NCI-H526 (cell line): ENCODE data around the gene COA6.
"Not testable (repeated sequence)": the region's sequence is repeated elsewhere in the genome, so short reads cannot be mapped to it uniquely, and the experiment has no call there.

ENCODE experiments used
- DNase-seq, 2 experiments: peaks; one replicate each; lab custom pipeline; 2025; lab: John Stamatoyannopoulos, UW

Gene COA6

GRCh38 chr1:234369784-234370183 is 3.5 kb upstream of the COA6 start:
- DNase-seq: no peak

GRCh38 chr1:234371414-234371813 is 1.8 kb upstream of the COA6 start:
- no peak for DNase-seq

- no peak for DNase-seq
Measured at GRCh38 chr1:234372011-234372757, 1.1 kb upstream of the COA6 start.

- peak in 1 of 2 experiments; percentile 4 for DNase-seq
Measured at GRCh38 chr1:234373959-234374254, 651 bp downstream of the COA6 start.

- DNase-seq: no peak
Measured at GRCh38 chr1:234375672-234376071, 2.4 kb downstream of the COA6 start.

GRCh38 chr1:234379591-234380109 is 6.4 kb downstream of the COA6 start:
- DNase-seq: not testable (repeated sequence)

GRCh38 chr1:234381699-234382555 is 8.7 kb downstream of the COA6 start:
- DNase-seq: no peak

- no peak for DNase-seq
Measured at GRCh38 chr1:234386122-234386521, 12.9 kb downstream of the COA6 start.

GRCh38 chr1:234388094-234388493 is 14.8 kb downstream of the COA6 start:
- DNase-seq: no peak

GRCh38 chr1:234393190-234393589 is 19.9 kb downstream of the COA6 start:
- no peak for DNase-seq

GRCh38 chr1:234395297-234395696 is 22.0 kb downstream of the COA6 start:
- DNase-seq: no peak

GRCh38 chr1:234396092-234396491 is 22.8 kb downstream of the COA6 start:
- no peak for DNase-seq

GRCh38 chr1:234396871-234397270 is 23.6 kb downstream of the COA6 start:
- no peak for DNase-seq

- no peak for DNase-seq
Measured at GRCh38 chr1:234397732-234398131, 24.5 kb downstream of the COA6 start.

GRCh38 chr1:234398849-234399381 is 25.7 kb downstream of the COA6 start:
- no peak for DNase-seq

GRCh38 chr1:234399515-234399914 is 26.3 kb downstream of the COA6 start:
- DNase-seq: not testable (repeated sequence)

- DNase-seq: no peak
Measured at GRCh38 chr1:234400773-234401172, 27.5 kb downstream of the COA6 start.

- no peak for DNase-seq
Measured at GRCh38 chr1:234401658-234402057, 28.4 kb downstream of the COA6 start.

- DNase-seq: no peak
Measured at GRCh38 chr1:234402939-234403338, 29.7 kb downstream of the COA6 start.

- no peak for DNase-seq
Measured at GRCh38 chr1:234405676-234406075, 32.4 kb downstream of the COA6 start.

- DNase-seq: no peak
Measured at GRCh38 chr1:234406871-234407270, 33.6 kb downstream of the COA6 start.

GRCh38 chr1:234408757-234409156 is 35.5 kb downstream of the COA6 start:
- DNase-seq: peak; percentile 13 to 38

- DNase-seq: peak; percentile 80 to 90
Measured at GRCh38 chr1:234409328-234409727, 36.1 kb downstream of the COA6 start.
